Measurements from ENCODE around the gene COQ7.

COQ7 gene

GRCh38 chr16:19075511-19075910 lies 8.1 kb downstream of the COQ7 start:
- Histone ChIP-seq H3K36me3 (ENCODE audit: insufficient read depth, low read length) (peaks cover 39% of the 10 kb centered on the region), H3K27me3 (ENCODE audit: insufficient read depth, low read length) (no peaks in the 10 kb centered on the region), H2AFZ (ENCODE audit: low read length) (no peak overlapping the region), H3K4me2 (ENCODE audit: low read length) (no peak overlapping the region), H3K4me3 (ENCODE audit: low read depth, low read length, poor library complexity, severe bottlenecking) (no peak overlapping the region), H3F3A (ENCODE audit: insufficient read depth, low read length) (no peaks in the 10 kb centered on the region), H3K4me1 (ENCODE audit: insufficient read depth, low read length, severe bottlenecking) (no peaks in the 10 kb centered on the region), H4K20me1 (ENCODE audit: insufficient read depth, low read length) (no peaks in the 10 kb centered on the region), H3K9ac (ENCODE audit: low read length) (no peak overlapping the region), H3K27ac (ENCODE audit: low read depth, low read length, poor library complexity, severe bottlenecking) (no peak overlapping the region), H3K9me2 (ENCODE audit: low read depth, low read length) (no peaks in the 10 kb centered on the region), H3K79me2 (ENCODE audit: insufficient read depth, low read length) (no peaks in the 10 kb centered on the region), H3K9me3 (ENCODE audit: low read length) (no peaks in the 10 kb centered on the region)
- TF ChIP-seq EZH2 (IDR thresholded peaks at IDR 0.05; ENCODE audit: borderline replicate concordance, low read length), result no peak
- TF ChIP-seq, protein P1, sequence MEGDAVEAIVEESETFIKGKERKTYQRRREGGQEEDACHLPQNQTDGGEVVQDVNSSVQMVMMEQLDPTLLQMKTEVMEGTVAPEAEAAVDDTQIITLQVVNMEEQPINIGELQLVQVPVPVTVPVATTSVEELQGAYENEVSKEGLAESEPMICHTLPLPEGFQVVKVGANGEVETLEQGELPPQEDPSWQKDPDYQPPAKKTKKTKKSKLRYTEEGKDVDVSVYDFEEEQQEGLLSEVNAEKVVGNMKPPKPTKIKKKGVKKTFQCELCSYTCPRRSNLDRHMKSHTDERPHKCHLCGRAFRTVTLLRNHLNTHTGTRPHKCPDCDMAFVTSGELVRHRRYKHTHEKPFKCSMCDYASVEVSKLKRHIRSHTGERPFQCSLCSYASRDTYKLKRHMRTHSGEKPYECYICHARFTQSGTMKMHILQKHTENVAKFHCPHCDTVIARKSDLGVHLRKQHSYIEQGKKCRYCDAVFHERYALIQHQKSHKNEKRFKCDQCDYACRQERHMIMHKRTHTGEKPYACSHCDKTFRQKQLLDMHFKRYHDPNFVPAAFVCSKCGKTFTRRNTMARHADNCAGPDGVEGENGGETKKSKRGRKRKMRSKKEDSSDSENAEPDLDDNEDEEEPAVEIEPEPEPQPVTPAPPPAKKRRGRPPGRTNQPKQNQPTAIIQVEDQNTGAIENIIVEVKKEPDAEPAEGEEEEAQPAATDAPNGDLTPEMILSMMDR (IDR thresholded peaks at IDR 0.05; ENCODE audit: low read length), result no peak

DNA sequence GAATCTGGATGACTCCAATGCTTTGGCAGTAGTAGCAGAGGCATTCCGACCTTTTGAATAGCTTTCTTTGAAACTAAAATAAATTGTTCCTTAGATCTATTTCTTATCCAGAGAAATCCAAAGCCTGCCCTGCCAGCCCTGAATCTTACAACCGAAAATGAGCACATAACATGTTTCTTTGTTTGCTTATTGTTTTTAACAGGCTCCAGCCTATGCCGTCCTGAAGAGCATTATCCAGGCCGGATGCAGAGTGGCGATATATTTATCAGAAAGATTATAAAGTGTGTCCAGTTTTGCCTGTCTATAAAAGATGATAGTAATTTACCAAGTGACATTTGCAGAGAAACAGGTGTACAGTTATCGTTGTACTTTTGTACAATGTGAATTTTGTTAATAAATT lies 10.5 kb downstream of the COQ7 start:
- H3K4me1 ChIP-seq (ENCODE audit: insufficient read depth, low read length, severe bottlenecking), result no peaks in the 10 kb centered on the region
- no peaks in the 10 kb centered on the region for H3F3A ChIP-seq (ENCODE audit: insufficient read depth, low read length)
- H4K20me1 ChIP-seq (ENCODE audit: insufficient read depth, low read length), result no peaks in the 10 kb centered on the region
- no peak overlapping the region for H3K4me2 ChIP-seq (ENCODE audit: low read length)
- H3K9me2 ChIP-seq (ENCODE audit: low read depth, low read length), result no peaks in the 10 kb centered on the region
- peaks cover 54% of the 10 kb centered on the region for H3K36me3 ChIP-seq (ENCODE audit: insufficient read depth, low read length)
- H3K9me3 ChIP-seq (ENCODE audit: low read length), result no peaks in the 10 kb centered on the region; the same call in 1 of the 2 replicates
- H3K4me3 ChIP-seq (ENCODE audit: low read depth, low read length, poor library complexity, severe bottlenecking), result no peak overlapping the region
- TF ChIP-seq, protein P1 (IDR thresholded peaks at IDR 0.05; ENCODE audit: low read length), result no peak
- TF ChIP-seq EZH2 (IDR thresholded peaks at IDR 0.05; ENCODE audit: borderline replicate concordance, low read length), result no peak
- H3K79me2 ChIP-seq (ENCODE audit: insufficient read depth, low read length), result no peaks in the 10 kb centered on the region
- no peak overlapping the region for H3K27ac ChIP-seq (ENCODE audit: low read depth, low read length, poor library complexity, severe bottlenecking)
- H2AFZ ChIP-seq (ENCODE audit: low read length), result no peak overlapping the region
- H3K27me3 ChIP-seq (ENCODE audit: insufficient read depth, low read length), result no peaks in the 10 kb centered on the region
- no peak overlapping the region for H3K9ac ChIP-seq (ENCODE audit: low read length)

GRCh38 chr16:19083670-19084069 lies 16.3 kb downstream of the COQ7 start:
- TF ChIP-seq EZH2 (IDR thresholded peaks at IDR 0.05; ENCODE audit: borderline replicate concordance, low read length), result no peak
- TF ChIP-seq, protein P1 (IDR thresholded peaks at IDR 0.05; ENCODE audit: low read length), result no peak
- peaks cover 29% of the 10 kb centered on the region for H3K36me3 ChIP-seq (ENCODE audit: insufficient read depth, low read length)
- H3K4me1 ChIP-seq (ENCODE audit: insufficient read depth, low read length, severe bottlenecking), result peaks cover 8% of the 10 kb centered on the region
- no peaks in the 10 kb centered on the region for H4K20me1 ChIP-seq (ENCODE audit: insufficient read depth, low read length)
- H3K27ac ChIP-seq (ENCODE audit: low read depth, low read length, poor library complexity, severe bottlenecking), result no peak overlapping the region
- H3K9me2 ChIP-seq (ENCODE audit: low read depth, low read length), result no peaks in the 10 kb centered on the region
- H3K4me3 ChIP-seq (ENCODE audit: low read depth, low read length, poor library complexity, severe bottlenecking), result no peak overlapping the region
- H3K9me3 ChIP-seq (ENCODE audit: low read length), result no peaks in the 10 kb centered on the region; the same call in 1 of the 2 replicates
- no peaks in the 10 kb centered on the region for H3K27me3 ChIP-seq (ENCODE audit: insufficient read depth, low read length)
- no peaks in the 10 kb centered on the region for H3K79me2 ChIP-seq (ENCODE audit: insufficient read depth, low read length)
- H3K9ac ChIP-seq (ENCODE audit: low read length), result no peak overlapping the region
- H3F3A ChIP-seq (ENCODE audit: insufficient read depth, low read length), result no peaks in the 10 kb centered on the region
- H2AFZ ChIP-seq (ENCODE audit: low read length), result no peak overlapping the region
- no peak overlapping the region for H3K4me2 ChIP-seq (ENCODE audit: low read length)

Measured in OCI-LY1 (cell line).